Right ventricle myocardium superior (tissue), 1 donor: ENCODE data around the gene ZNF830. TPM values are rescaled to one million over a fixed set of nuclear protein-coding genes. Genes with fewer than 3 reads are reported as not detected.

Source experiments
- total RNA-seq: library from RNA; stranded (reverse); fragmentation: NEBNext Ultra II Directional; extraction: Animal tissue kit (Norgen Biotek cat#: 25700); gene quantifications from one replicate; pipeline ENCODE4 v1.2.1, GENCODE V29; 2021
- donor health status: DM: no; HTN: yes; CAD: no; lungs with severe emphysema.

Gene ZNF830
- total RNA-seq, 1 donor from 2014 or later = 8.9 TPM

Other genes starting within 250 kb of the ZNF830 start
- 1.8 TPM for gene CCT6B, start 80 bp upstream of the ZNF830 start, total RNA-seq
- 15.2 TPM for gene LIG3, start 19.0 kb downstream of the ZNF830 start, total RNA-seq
- 10.5 TPM for gene RFFL, start 102.2 kb downstream of the ZNF830 start, total RNA-seq
- 4.4 TPM for gene RAD51D, start 158.3 kb downstream of the ZNF830 start, total RNA-seq
- gene FNDC8, start 160.1 kb downstream of the ZNF830 start, total RNA-seq = not detected
- gene NLE1, start 180.8 kb downstream of the ZNF830 start, total RNA-seq = 3.5 TPM
- gene UNC45B, start 186.3 kb downstream of the ZNF830 start, total RNA-seq = 223 TPM
- gene SLC35G3, start 232.9 kb downstream of the ZNF830 start, total RNA-seq = not detected